Measurements from ENCODE around the gene PEX12.

DNA sequence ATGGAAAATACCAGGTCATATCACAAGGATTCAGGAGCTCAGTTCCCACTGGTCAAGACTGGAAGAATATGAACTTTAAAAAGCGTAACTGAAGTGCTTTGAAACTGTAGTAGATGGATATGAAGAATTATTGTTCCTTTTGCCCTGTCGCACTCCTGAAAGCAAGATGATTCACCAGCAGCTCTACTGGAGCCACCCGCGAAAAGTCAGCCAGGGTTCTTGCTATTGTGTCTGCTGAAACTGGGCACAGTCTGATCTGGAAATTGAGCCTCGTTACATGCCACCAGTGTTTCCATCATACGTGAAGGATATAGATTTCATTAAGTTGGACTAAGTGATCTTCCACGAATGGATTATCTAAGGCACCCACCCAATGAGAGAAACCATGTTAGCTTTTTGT is 25.3 kb upstream of the PEX12 start:
- no peak for TF ChIP-seq EZH2 (optimal IDR thresholded peaks at IDR 0.05; ENCODE audit: low read depth, low read length)
- TF ChIP-seq, protein P1, sequence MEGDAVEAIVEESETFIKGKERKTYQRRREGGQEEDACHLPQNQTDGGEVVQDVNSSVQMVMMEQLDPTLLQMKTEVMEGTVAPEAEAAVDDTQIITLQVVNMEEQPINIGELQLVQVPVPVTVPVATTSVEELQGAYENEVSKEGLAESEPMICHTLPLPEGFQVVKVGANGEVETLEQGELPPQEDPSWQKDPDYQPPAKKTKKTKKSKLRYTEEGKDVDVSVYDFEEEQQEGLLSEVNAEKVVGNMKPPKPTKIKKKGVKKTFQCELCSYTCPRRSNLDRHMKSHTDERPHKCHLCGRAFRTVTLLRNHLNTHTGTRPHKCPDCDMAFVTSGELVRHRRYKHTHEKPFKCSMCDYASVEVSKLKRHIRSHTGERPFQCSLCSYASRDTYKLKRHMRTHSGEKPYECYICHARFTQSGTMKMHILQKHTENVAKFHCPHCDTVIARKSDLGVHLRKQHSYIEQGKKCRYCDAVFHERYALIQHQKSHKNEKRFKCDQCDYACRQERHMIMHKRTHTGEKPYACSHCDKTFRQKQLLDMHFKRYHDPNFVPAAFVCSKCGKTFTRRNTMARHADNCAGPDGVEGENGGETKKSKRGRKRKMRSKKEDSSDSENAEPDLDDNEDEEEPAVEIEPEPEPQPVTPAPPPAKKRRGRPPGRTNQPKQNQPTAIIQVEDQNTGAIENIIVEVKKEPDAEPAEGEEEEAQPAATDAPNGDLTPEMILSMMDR (IDR thresholded peaks at IDR 0.05; ENCODE audit: low read length) = no peak
